K562 (cell line): ENCODE data around the gene RAB31. TPM values are rescaled to one million over a fixed set of nuclear protein-coding genes. Genes with fewer than 3 reads are reported as not detected.

Experiments
- DPF2 ChIP-seq: fragments of 450-650 bp; IDR thresholded peaks from 2 replicates; pipeline ENCODE4 v1.6.1; 2016
- E2F1 ChIP-seq: sonication (generic); formaldehyde crosslinking; IDR thresholded peaks from 2 replicates; pipeline ENCODE4 v1.8.1; 2023; ENCODE audit warnings: mild to moderate bottlenecking, missing genetic modification reagents, moderate library complexity
- E2F6 ChIP-seq, 2 experiments: IDR thresholded peaks; 2 replicates each; pipeline ENCODE4 v1.6.1; 2011; ENCODE audit warnings: borderline replicate concordance in 1 of 2, control low read depth in 1 of 2, low read depth in 1 of 2, low read length in 1 of 2, mild to moderate bottlenecking in 1 of 2, mixed read lengths in 1 of 2, moderate library complexity in 1 of 2; ENCODE audit not compliant: insufficient read depth in 1 of 2, insufficient read length in 1 of 2, poor library complexity in 1 of 2, severe bottlenecking in 1 of 2; ENCODE audit errors: extremely low read depth in 1 of 2
- MGA ChIP-seq: fragments of 450-650 bp; IDR thresholded peaks from 2 replicates; pipeline ENCODE4 v1.6.1; 2016; ENCODE audit warnings: mild to moderate bottlenecking, moderate library complexity
- PRMT5 ChIP-seq: sonication (generic); formaldehyde crosslinking; IDR thresholded peaks from 2 replicates; pipeline ENCODE4 v1.5.0; 2020; ENCODE audit warnings: missing genetic modification reagents
- SLC30A9 ChIP-seq: fragments of 250-450 bp; sonication (Bioruptor Pico); IDR thresholded peaks from 2 replicates; pipeline ENCODE4 v1.8.0; 2022; ENCODE audit warnings: mild to moderate bottlenecking, moderate library complexity
- SNRNP70 ChIP-seq: fragments of 200-400 bp; formaldehyde crosslinking; optimal IDR thresholded peaks from 2 replicates; pipeline ENCODE3; 2017; ENCODE audit warnings: low read depth, low read length
- TCF7L2 ChIP-seq: fragments of 150-350 bp; IDR thresholded peaks from 2 replicates; pipeline ENCODE4 v1.6.1; 2016; ENCODE audit warnings: low read depth, mild to moderate bottlenecking, low read length, moderate library complexity
- ZBTB49 ChIP-seq: sonication (generic); formaldehyde crosslinking; IDR thresholded peaks from 2 replicates; pipeline ENCODE4 v1.8.0; 2022; ENCODE audit warnings: missing genetic modification reagents, mild to moderate bottlenecking, borderline replicate concordance
- ZNF57 ChIP-seq: fragments of 450-650 bp; formaldehyde crosslinking; IDR thresholded peaks from 2 replicates; pipeline ENCODE4 v1.4.0; 2020; ENCODE audit warnings: mild to moderate bottlenecking, moderate library complexity
- polyA plus RNA-seq, 8 experiments: library from polyadenylated mRNA; depleted of rRNA in 4 of 8; stranded (reverse) in 5 of 8; unstranded in 3 of 8; fragments of >200 nt; fragmentation: Nextera tagmentation in 2 of 8; fragmentation: Illumina TruSeq in 1 of 8; extraction: Ambion mirVana in 2 of 8; extraction: Trizol in 1 of 8; gene quantifications; 2 replicates each; pipeline versions ENCODE4 v1.2.1 to v1.2.3, GENCODE V29; 2011 to 2014; ENCODE audit warnings: inconsistent platforms in 1 of 8, missing spikeins in 1 of 8
- total RNA-seq, 7 experiments: library from RNA; depleted of rRNA in 6 of 7; stranded (reverse); fragments of >200 nt in 6 of 7; fragmentation: Illumina TruSeq in 2 of 7; extraction: Trizol in 2 of 7; gene quantifications; 2 replicates each; pipeline versions ENCODE4 v1.2.1 to v1.2.3, GENCODE V29; 2011 to 2021; ENCODE audit warnings: low replicate concordance in 1 of 7

RAB31 gene
- total and polyA plus RNA-seq, 9 of the 15 experiments (the other 6 are each of a cell fraction or from before 2014, with no cell fraction given), result 20.7 to 70.4 (median 41.3) TPM

GRCh38 chr18:9898792-9899549, 190.9 kb downstream of the RAB31 start (continued):
- TF ChIP-seq MGA (0 out of 2 replicates have a peak, but pooled peaks have one; percentile 21), E2F1 (CRISPR knock-in tag) (no peak), DPF2 (peak; percentile 99), TCF7L2 (no peak), PRMT5 (CRISPR knock-in tag) (no peak), ZNF57 (0 out of 2 replicates have a peak, but pooled peaks have one; percentile 14), ZBTB49 (no peak), SLC30A9 (CRISPR knock-in tag) (no peak), E2F6 (IDR thresholded peaks at IDR 0.05; ENCODE audit: borderline replicate concordance in 1 of 2, extremely low read depth in 1 of 2, insufficient read depth in 1 of 2, insufficient read length in 1 of 2, low read depth in 1 of 2, low read length in 1 of 2, poor library complexity in 1 of 2, severe bottlenecking in 1 of 2) (no peak), SNRNP70 (no peak)
